HG02981 (cell line): ENCODE data around the gene RASSF7.

Source experiments
- ATAC-seq: cut with Tn5 transposase; IDR thresholded peaks from one replicate; pipeline ENCODE4 v1.9.1; 2021; ENCODE audit warnings: mild to moderate bottlenecking, moderate library complexity; ENCODE audit not compliant: unreplicated experiment

Gene RASSF7

DNA sequence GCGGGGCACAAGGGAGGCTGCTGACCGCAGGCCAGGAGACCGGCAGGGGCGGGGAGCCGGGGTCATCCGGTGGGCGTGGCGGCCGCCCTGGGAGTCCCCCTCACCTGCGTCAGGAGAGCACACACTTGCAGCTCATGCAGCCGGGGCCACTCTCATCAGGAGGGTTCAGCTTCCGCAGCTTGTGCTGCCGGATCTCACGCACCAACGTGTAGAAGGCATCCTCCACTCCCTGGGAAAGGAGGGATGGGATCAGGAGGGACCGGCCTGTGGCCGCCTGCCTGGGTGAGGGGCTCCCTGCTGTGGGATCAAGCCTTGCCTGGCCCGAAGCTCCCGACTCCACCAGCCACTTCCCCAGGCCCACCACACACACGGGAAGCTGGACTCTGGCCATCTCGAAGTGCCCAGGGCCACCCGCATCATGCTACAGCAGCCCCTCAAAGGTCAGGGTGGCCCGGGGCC, 28.2 kb upstream of the RASSF7 start:
- no peak for ATAC-seq

GRCh38 chr11:532986-533585, 27.7 kb upstream of the RASSF7 start:
- ATAC-seq = no peak

DNA sequence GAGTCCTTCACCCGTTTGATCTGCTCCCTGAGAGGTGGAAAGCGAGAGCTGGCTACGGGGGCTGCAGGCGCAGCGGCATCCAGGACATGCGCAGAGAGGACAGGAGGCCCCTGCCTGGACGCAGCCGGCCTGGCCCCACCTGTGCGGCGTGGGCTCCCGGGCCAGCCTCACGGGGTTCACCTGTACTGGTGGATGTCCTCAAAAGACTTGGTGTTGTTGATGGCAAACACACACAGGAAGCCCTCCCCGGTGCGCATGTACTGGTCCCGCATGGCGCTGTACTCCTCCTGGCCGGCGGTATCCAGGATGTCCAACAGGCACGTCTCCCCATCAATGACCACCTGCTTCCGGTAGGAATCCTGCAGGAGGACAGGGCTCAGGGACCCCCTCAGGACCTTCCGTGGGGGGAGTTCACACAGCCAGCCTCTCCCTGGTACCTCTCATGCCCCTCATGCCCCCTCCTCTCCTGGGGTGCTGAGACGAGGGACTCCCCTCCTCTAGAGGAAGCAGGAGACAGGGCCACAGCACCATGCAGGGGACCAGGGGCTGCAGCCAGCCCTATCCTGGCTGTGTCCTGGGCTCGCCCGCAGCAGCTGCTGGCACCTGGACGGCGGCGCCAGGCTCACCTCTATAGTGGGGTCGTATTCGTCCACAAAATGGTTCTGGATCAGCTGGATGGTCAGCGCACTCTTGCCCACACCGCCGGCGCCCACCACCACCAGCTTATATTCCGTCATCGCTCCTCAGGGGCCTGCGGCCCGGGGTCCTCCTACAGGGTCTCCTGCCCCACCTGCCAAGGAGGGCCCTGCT, 27.0 kb upstream of the RASSF7 start:
- no peak for ATAC-seq

GRCh38 chr11:534396-535209, 26.2 kb upstream of the RASSF7 start:
- ATAC-seq = no peak

GRCh38 chr11:535210-535518, 25.6 kb upstream of the RASSF7 start:
- ATAC-seq = peak; percentile 17

GRCh38 chr11:535519-536454, 25.0 kb upstream of the RASSF7 start, which contains the start of gene HRAS:
Gene HRAS, minus strand, starts transcription at chr11:535576.
- ATAC-seq = peak; percentile 69

- peak; percentile 51 for ATAC-seq
Measured at GRCh38 chr11:536841-537621, 23.7 kb upstream of the RASSF7 start, which contains the start of gene LRRC56. Gene LRRC56, plus strand, starts transcription at chr11:537527. Its CDS starts 3,158 bp downstream, at chr11:540685.

GRCh38 chr11:537622-538430, 22.9 kb upstream of the RASSF7 start:
- ATAC-seq = no peak

GRCh38 chr11:538431-539051, 22.2 kb upstream of the RASSF7 start:
- no peak for ATAC-seq

GRCh38 chr11:539971-540481, 20.7 kb upstream of the RASSF7 start:
- ATAC-seq = no peak

DNA sequence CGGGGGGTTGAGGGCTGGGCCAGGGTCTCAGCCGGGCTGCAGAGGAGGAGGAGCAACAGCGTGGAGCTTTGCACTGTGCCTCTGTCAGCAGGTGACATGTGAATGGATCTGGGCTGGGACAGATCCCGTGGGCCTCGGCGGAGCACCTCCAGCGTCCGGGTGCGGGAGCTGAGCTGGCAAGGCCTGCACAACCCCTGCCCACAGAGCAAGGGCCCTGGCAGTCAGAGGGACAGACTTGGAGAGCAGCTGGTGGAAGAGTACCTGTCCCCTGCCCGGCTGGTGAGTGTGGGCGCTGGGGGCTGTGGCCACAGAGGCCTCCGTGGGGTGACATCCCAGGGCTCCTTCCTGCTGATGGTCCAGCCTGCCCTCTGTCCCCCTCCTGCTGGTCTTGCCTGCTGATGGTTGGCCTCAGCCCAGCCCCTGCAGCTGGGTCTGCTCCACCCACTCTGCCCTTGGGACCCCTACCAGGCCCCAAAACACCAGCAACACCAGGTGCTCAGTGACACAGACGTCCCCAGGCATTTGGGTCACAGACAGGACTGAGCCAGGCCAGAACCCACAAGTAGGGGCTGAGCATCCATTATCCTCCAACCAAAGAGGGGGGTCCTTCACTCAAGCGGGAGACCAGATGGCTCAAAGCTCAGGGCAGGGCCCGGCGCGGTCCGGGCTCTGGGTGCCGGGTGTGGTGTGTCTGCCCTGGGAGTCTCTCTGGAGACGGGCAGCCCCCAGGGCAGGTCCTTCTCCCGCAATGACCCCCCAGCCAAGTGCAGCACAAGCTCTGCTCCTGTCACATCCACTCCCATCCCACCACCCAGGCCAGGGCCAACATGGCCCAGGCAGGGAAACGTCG, 20.0 kb upstream of the RASSF7 start:
- no peak for ATAC-seq

GRCh38 chr11:541433-541885, 19.3 kb upstream of the RASSF7 start:
- ATAC-seq = no peak

DNA sequence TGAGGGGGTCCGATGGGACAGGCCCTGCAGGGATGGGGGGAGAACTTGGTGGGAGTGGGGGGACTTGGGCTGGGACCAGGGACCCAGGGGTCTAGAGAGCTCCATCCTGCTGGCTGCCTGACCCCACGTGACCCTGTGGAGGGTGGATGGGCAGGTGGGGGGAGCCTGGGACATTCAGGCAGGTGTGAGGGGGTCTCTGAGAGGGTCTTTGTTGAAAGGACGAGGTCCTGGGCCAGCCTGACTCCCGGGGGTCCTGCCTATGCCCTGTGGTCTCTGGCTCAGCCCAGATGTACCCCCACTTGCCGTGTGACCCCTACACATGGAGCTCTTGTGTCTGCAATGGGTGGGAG, 16.0 kb upstream of the RASSF7 start:
- ATAC-seq = no peak

GRCh38 chr11:545171-545570, 15.6 kb upstream of the RASSF7 start:
- ATAC-seq = no peak

- no peak for ATAC-seq
Measured at GRCh38 chr11:548700-549603, 11.8 kb upstream of the RASSF7 start.

DNA sequence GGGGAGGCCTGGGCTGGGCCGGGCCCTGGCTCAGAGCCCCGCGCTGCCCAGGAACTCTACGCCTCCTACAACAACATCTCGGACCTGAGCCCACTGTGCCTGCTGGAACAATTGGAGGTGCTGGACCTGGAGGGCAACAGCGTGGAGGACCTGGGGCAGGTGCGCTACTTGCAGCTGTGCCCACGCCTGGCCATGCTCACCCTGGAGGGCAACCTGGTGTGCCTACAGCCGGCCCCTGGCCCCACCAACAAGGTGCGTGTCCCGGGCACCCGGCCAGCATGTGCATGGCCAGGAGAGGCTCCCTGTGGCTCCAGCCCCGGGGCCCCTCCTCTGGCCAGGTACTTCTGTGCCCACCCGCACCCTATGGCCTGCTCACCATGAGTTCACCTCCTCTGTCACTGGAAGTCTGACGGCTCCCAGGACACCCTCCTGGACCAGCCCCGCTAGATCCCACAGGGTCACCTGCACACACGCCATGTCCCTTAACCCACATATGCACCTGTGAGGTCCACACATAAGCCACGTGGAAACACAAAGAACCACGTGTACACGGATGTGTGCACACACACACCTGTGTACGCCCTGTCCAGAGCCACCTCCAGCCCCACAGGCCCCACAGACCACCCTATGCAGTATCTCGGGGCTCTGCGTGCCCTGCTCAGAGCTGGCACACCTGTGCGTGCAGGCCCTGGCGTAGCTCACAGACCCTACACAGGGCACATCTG, 10.6 kb upstream of the RASSF7 start:
- no peak for ATAC-seq
